Spleen (tissue), 7 donors: ENCODE results near the gene CTSK.

Experiments
- CTCF ChIP-seq, 11 experiments: fragments of 200-600 bp in 7 of 11; fragments of 450-650 bp in 4 of 11; sonication (generic) in 4 of 11; IDR thresholded peaks in 8 of 11; conservative IDR thresholded peaks in 3 of 11; 1 replicate in 7 of 11; 2 replicates in 4 of 11; pipeline versions ENCODE4 v1.4.0 to v1.8.0; 2016 to 2021; ENCODE audit warnings: antibody characterized with exemption in 11 of 11, inconsistent platforms in 4 of 11, mild to moderate bottlenecking in 1 of 11
- POLR2A ChIP-seq, 3 donors: fragments of 450-650 bp; IDR thresholded peaks; one replicate each; pipeline ENCODE4 v1.5.1; 2017; ENCODE audit warnings: antibody characterized with exemption in 3 of 3, mild to moderate bottlenecking in 1 of 3
- POLR2AphosphoS5 ChIP-seq, 3 donors: sonication (generic); formaldehyde crosslinking; IDR thresholded peaks; one replicate each; pipeline ENCODE4 v1.5.1; 2017; ENCODE audit warnings: antibody characterized with exemption in 3 of 3
- donor health status: DM: no; HTN: no; CAD: no; lungs with moderate emphysema.
- donor health status: DM: no; HTN: no; CAD: no.
- donor health status: DM: no; HTN: no; CAD: no.

DNA sequence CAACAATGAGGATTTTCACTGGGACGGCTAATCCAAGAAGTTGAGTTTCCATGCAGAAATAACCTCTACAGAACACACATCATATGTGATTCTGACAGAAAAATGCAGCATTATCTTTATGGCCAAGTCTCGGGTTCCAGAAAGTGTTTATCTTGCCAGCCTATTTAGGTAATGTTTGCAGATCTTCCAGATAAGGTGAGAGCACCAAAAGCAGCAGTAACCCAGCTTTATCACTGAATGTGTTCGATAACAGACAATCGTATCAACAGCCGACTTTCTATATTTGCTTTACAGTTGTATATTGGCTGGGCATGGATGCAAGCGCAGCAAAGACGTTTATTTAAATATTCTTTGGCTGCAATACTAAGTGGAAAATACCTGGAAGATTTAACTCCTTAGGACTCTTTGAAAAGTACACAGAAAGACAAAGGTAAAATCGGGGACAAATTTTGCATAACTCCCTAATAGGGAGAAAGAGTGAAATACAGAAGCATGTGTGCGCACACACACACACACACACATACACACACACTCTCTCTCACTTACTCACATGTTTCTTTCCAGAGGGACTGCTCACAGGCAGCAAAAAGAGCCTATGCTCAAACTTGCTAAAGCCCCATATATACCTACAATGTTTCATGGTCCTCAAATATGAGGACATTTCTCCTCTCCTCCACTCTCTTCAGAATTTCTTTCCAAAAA is 3.0 kb upstream of the CTSK start:
- TF ChIP-seq CTCF (IDR thresholded peaks at IDR 0.05 in 8 of 11, conservative IDR thresholded peaks at IDR 0.05 in 3 of 11) (no peak), POLR2A (IDR thresholded peaks at IDR 0.05) (no peak), POLR2AphosphoS5 (IDR thresholded peaks at IDR 0.05) (no peak)
